K562 (cell line): Measurements from ENCODE around the gene ARFGAP1. TPM values are rescaled to one million over a fixed set of nuclear protein-coding genes. Genes with fewer than 3 reads are reported as not detected.
A peak's percentile ranks its signal among the peaks of the same experiment; 100 is the strongest.

Experiments used
- ATAC-seq: fragments of 200-7000 bp; cut with Tn5 transposase; 3 replicates; pipeline ENCODE4 v1.9.1; 2020; ENCODE audit warnings: moderate library complexity
- BruUV-seq: library from RNA; stranded (reverse); fragments of 400-500 nt; replicated peaks from 2 replicates; lab custom pipeline; 2021; lab: Mats Ljungman, UMichigan
- CTCF ChIA-PET: fragments of 300-600 bp; formaldehyde crosslinking; extraction: SDS; loops from one replicate; lab custom pipeline; 2021; ENCODE audit warnings: low intra/inter-chr PET ratio; lab: Yijun Ruan, JAX
- POLR2A ChIA-PET: fragments of 300-600, 350-650 bp; sonication (Branson Sonifier 250); formaldehyde crosslinking; extraction: SDS; loops from one replicate; lab custom pipeline; 2021; ENCODE audit warnings: antibody characterized with exemption, inconsistent platforms; lab: Yijun Ruan, JAX
- DNase-seq, 4 experiments: peaks; one replicate each; pipeline versions ENCODE4 v3.0.0 to v3.0.0-alpha.2; 2011 to 2018; ENCODE audit warnings: low spot score in 3 of 4, mixed read lengths in 3 of 4; ENCODE audit errors: extremely low read depth in 1 of 4
- FAIRE-seq: peaks from 2 replicates; lab custom pipeline; 2011; peaks lifted over from hg19 to GRCh38; lab: Jason Lieb, UNC
- H2AFZ ChIP-seq: 2 replicates; pipeline ENCODE4 v1.6.0; 2011; ENCODE audit warnings: low read depth, low read length, control low read depth, inconsistent platforms
- H3K27ac ChIP-seq: fragments of 200-600 bp; 3 replicates; pipeline ENCODE4 v1.8.0; 2011; ENCODE audit warnings: low read depth, mild to moderate bottlenecking, control low read depth, inconsistent platforms, low read length, moderate library complexity, mixed read lengths; ENCODE audit errors: extremely low read depth
- H3K27me3 ChIP-seq, 2 experiments: fragments of 300-600 bp in 1 of 2; 2 replicates in 1 of 2; 3 replicates in 1 of 2; pipeline versions ENCODE4 v1.6.0 to v1.8.0; 2011; ENCODE audit warnings: inconsistent platforms in 2 of 2, low read length in 2 of 2, mild to moderate bottlenecking in 1 of 2, mixed read lengths in 1 of 2, moderate library complexity in 1 of 2; ENCODE audit not compliant: control insufficient read depth in 2 of 2, insufficient read depth in 2 of 2
- H3K36me3 ChIP-seq: fragments of 300-600 bp; 3 replicates; pipeline ENCODE4 v1.8.0; 2011; ENCODE audit warnings: mild to moderate bottlenecking, low read length, inconsistent platforms; ENCODE audit not compliant: control insufficient read depth, insufficient read depth
- H3K4me1 ChIP-seq, 2 experiments: fragments of 200-600 bp in 1 of 2; replicated peaks in 1 of 2; 2 replicates in 1 of 2; 3 replicates in 1 of 2; pipeline versions ENCODE4 v1.5.1 to v1.8.0; 2011; ENCODE audit warnings: inconsistent platforms in 2 of 2, low read length in 2 of 2, mild to moderate bottlenecking in 1 of 2, mixed read lengths in 1 of 2, moderate library complexity in 1 of 2; ENCODE audit not compliant: control insufficient read depth in 2 of 2, insufficient read depth in 2 of 2
- H3K4me2 ChIP-seq: 2 replicates; pipeline ENCODE4 v1.6.1; 2011; ENCODE audit warnings: low read length, control low read depth, inconsistent platforms, mixed read lengths; ENCODE audit not compliant: insufficient read depth
- H3K4me3 ChIP-seq: fragments of 200-600 bp; sonication (generic), shearing (Covaris generic); 2 replicates; pipeline ENCODE4 v1.5.1; 2016; ENCODE audit warnings: control low read depth, inconsistent platforms
- H3K79me2 ChIP-seq: fragments of 200-600 bp; 3 replicates; pipeline ENCODE4 v1.8.0; 2011; ENCODE audit warnings: low read length, inconsistent platforms; ENCODE audit not compliant: control insufficient read depth, insufficient read depth
- H3K9ac ChIP-seq, 2 experiments: 2 replicates each; pipeline versions ENCODE4 v1.6.0 to v1.6.1; 2011; ENCODE audit warnings: low read depth in 2 of 2, low read length in 2 of 2, control low read depth in 1 of 2, inconsistent platforms in 1 of 2, mild to moderate bottlenecking in 1 of 2, mixed read lengths in 1 of 2; ENCODE audit not compliant: insufficient read depth in 1 of 2
- H3K9me1 ChIP-seq: one replicate; pipeline ENCODE4 v1.6.0; 2011; ENCODE audit warnings: inconsistent platforms, mild to moderate bottlenecking, low read length, moderate library complexity; ENCODE audit not compliant: control insufficient read depth, insufficient read depth
- H3K9me3 ChIP-seq: replicated peaks from 2 replicates; pipeline ENCODE4 v1.5.1; 2011; ENCODE audit warnings: low read depth, low read length, inconsistent platforms; ENCODE audit not compliant: control insufficient read depth, insufficient read depth
- H4K20me1 ChIP-seq: replicated peaks from 2 replicates; pipeline ENCODE4 v1.6.1; 2011; ENCODE audit warnings: low read length, inconsistent platforms, mixed read lengths; ENCODE audit not compliant: control insufficient read depth, insufficient read depth
- ARHGAP35 ChIP-seq: fragments of 450-650 bp; IDR thresholded peaks from 2 replicates; pipeline ENCODE4 v1.6.1; 2018; ENCODE audit not compliant: partially characterized antibody
- RFX5 ChIP-seq: IDR thresholded peaks from 2 replicates; pipeline ENCODE4 v1.6.1; 2011; ENCODE audit warnings: low read depth, mild to moderate bottlenecking, improper control_type of control experiment, low read length
- ZNF263 ChIP-seq: sonication (generic); formaldehyde crosslinking; IDR thresholded peaks from 2 replicates; pipeline ENCODE4 v1.8.0; 2022; ENCODE audit warnings: mild to moderate bottlenecking, missing genetic modification reagents, borderline replicate concordance
- WGBS: fragments of 100-300 bp; shearing (Covaris generic); methylation state at CpG from one replicate; pipeline ENCODE4 v1.1.6; 2016; ENCODE audit warnings: low coverage, mixed read lengths; ENCODE audit not compliant: insufficient coverage; ENCODE audit errors: missing lambda C conversion rate; 5-methylcytosine and 5-hydroxymethylcytosine counted together
- in situ Hi-C: fragments of 300-500 bp; cut with MboI; formaldehyde crosslinking; loops from 4 replicates; pipeline ENCODE4 v1.15.0; 2018; ENCODE audit warnings: inconsistent platforms, mixed read lengths
- intact Hi-C: fragments of 100-400 bp; cut with micrococcal nuclease; formaldehyde crosslinking; loops from 2 replicates; pipeline ENCODE4 v1.14.2; 2022
- polyA plus RNA-seq, 8 experiments: library from polyadenylated mRNA; depleted of rRNA in 4 of 8; stranded (reverse) in 5 of 8; unstranded in 3 of 8; fragments of >200 nt; fragmentation: Nextera tagmentation in 2 of 8; fragmentation: Illumina TruSeq in 1 of 8; extraction: Ambion mirVana in 2 of 8; extraction: Trizol in 1 of 8; gene quantifications; 2 replicates each; pipeline versions ENCODE4 v1.2.1 to v1.2.3, GENCODE V29; 2011 to 2014; ENCODE audit warnings: inconsistent platforms in 1 of 8, missing spikeins in 1 of 8
- total RNA-seq, 7 experiments: library from RNA; depleted of rRNA in 6 of 7; stranded (reverse); fragments of >200 nt in 6 of 7; fragmentation: Illumina TruSeq in 2 of 7; extraction: Trizol in 2 of 7; gene quantifications; 2 replicates each; pipeline versions ENCODE4 v1.2.1 to v1.2.3, GENCODE V29; 2011 to 2021; ENCODE audit warnings: low replicate concordance in 1 of 7

ARFGAP1 gene
- total and polyA plus RNA-seq, 9 of the 15 experiments (the other 6 are each of a cell fraction or from before 2014, with no cell fraction given): 0.53 to 102 (median 33.5) TPM

- DNase-seq (no peak), FAIRE-seq (no peak), ATAC-seq (no peak)
- H2AFZ ChIP-seq: no peak overlapping the region
- POLR2A ChIA-PET: no interaction called here
- 0 out of 2 replicates have a peak, but pooled peaks cover 11% of the 10 kb centered on the region for H4K20me1 ChIP-seq
- peak; percentile 56; the same call in 1 of the 2 replicates for TF ChIP-seq ZNF263 (CRISPR knock-in tag)
- no peak for TF ChIP-seq RFX5
- no TSS peak for BruUV-seq
- H3K27ac ChIP-seq: no peak overlapping the region
- no peak overlapping the region for H3K4me3 ChIP-seq
- no peaks in the 10 kb centered on the region for H3K36me3 ChIP-seq
- WGBS: 13% methylated on average over 28 of the region's 30 CpGs
- peaks cover 11 to 21% of the 10 kb centered on the region in 2 experiments for H3K4me1 ChIP-seq
- H3K4me2 ChIP-seq: no peak overlapping the region
- in situ Hi-C loops: no loop called here
- no peaks in the 10 kb centered on the region for H3K9me3 ChIP-seq
- CTCF ChIA-PET: no interaction called here
- H3K79me2 ChIP-seq: no peaks in the 10 kb centered on the region
- peaks cover 27 to 65% of the 10 kb centered on the region in 2 experiments; a peak in 4 of 5 replicates for H3K27me3 ChIP-seq
- no peaks in the 10 kb centered on the region for H3K9me1 ChIP-seq
- intact Hi-C loops: no loop called here
- H3K9ac ChIP-seq: peak overlapping the region in 1 of 2 experiments; percentile 35; a peak in 1 of 4 replicates
Measured at GRCh38 chr20:63261795-63262528, 10.7 kb upstream of the ARFGAP1 start.

- TF ChIP-seq ARHGAP35: no peak
- TF ChIP-seq, all 486 proteins: peak for 0
- WGBS: 43% methylated on average over 6 of the region's 9 CpGs
- Histone ChIP-seq H3K9me1 (no peaks in the 10 kb centered on the region), H3K4me2 (no peak overlapping the region), H3K4me3 (no peak overlapping the region), H3K27ac (no peak overlapping the region), H3K9ac (no peak overlapping the region; a peak in 1 of 4 replicates), H4K20me1 (0 out of 2 replicates have a peak, but pooled peaks cover 6% of the 10 kb centered on the region), H3K4me1 (peaks cover 11 to 21% of the 10 kb centered on the region in 2 experiments), H3K79me2 (no peaks in the 10 kb centered on the region), H3K9me3 (no peaks in the 10 kb centered on the region), H3K36me3 (no peaks in the 10 kb centered on the region), H2AFZ (no peak overlapping the region), H3K27me3 (peaks cover 27 to 65% of the 10 kb centered on the region in 2 experiments)
- ATAC-seq: no peak
- no TSS peak for BruUV-seq
- intact Hi-C loops (no loop called here), in situ Hi-C loops (no loop called here)
- FAIRE-seq: no peak
- no peak for DNase-seq
- ChIA-PET CTCF (no interaction called here), POLR2A (interaction anchor here (1.0 kb wide), 1 partner anchor 10 kb away, joined by 4 read pairs; the partner anchor contains the start of gene ARFGAP1)
Measured at GRCh38 chr20:63262836-63263235, 9.8 kb upstream of the ARFGAP1 start.
